GM21529 (cell line): ENCODE data around the gene KLHL29.
A peak's percentile ranks its signal among the peaks of the same experiment; 100 is the strongest.

Source experiments
- ATAC-seq: cut with Tn5 transposase; IDR thresholded peaks from one replicate; pipeline ENCODE4 v1.9.1; 2021; ENCODE audit not compliant: unreplicated experiment

KLHL29 gene

DNA sequence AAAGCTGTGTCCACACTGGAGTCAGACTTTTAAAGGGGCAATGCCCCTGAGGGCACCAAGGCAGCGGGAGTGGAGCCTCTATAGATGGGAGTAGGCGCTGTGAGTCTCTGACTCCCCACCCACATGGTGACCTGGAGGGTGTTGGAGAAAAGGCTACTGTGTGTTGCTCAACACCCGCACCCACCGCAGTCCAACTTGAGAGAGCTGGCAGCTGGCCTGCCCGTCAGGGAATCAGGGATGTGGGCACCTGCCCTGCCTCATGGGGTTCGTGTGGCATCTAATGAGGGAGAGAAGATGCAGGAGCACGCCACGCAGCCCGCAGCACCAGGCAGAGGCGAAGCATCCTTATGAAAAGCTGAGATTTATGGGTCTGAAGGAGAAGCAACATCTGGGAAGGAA is 84.2 kb downstream of the KLHL29 start:
- ATAC-seq = no peak

DNA sequence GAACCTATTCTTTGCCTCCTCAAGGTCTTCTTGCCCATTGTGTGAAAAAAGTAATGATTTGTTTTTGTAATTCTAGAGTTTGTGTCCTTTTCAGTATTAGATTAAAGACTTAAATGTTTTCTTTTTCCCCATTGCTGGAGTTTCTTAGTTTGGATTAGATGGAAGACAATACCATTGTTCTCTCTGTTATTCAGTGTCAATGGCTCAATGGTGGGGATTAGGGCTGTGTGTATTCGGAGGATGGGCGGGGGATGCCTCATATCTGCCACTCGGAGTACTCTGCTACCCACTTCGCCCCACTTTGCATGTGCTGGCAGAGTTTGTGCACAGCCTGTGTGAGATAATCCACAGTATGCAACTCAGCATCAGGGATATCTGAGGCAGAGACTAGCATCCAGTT is 90.1 kb downstream of the KLHL29 start:
- no peak for ATAC-seq

DNA sequence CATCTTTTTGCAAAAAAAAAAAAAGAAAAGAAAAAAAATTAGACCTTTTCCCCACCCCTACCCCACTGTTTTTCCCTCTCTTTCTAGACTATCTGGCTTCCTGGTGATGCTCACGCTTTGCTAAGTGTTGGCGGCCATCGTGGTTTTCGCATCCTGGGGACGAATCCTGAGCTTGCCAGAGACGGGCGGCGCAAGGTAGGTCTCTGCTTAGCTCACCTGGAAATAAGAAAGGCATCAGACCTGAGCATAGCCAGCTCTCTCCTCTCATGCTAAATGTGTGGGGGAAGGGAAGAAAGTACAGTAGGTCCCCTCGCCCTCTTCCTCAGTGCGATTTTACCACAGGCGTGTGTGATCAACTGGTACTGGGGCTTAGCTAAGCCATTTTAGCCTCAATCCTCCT is 90.5 kb downstream of the KLHL29 start:
- ATAC-seq = no peak

DNA sequence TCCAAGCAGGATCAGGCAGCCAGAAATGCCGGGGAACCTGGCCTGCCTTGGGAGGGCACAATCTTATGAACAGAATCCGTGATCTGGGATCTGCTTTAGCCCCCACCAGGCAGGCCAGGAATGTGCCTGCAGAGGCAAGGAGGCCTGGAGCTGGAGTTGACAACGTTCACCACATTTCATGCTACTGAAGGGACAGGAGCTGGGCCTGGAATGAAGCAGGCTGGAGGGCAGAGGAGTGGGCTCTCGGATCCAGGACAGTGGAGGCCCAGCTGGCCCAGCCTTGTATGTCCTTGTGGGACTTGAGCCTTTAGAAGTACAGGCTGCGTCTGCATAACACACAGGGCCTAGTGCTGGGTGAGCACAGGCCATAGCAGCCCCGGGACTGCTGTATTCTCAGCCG is 91.8 kb downstream of the KLHL29 start:
- no peak for ATAC-seq

DNA sequence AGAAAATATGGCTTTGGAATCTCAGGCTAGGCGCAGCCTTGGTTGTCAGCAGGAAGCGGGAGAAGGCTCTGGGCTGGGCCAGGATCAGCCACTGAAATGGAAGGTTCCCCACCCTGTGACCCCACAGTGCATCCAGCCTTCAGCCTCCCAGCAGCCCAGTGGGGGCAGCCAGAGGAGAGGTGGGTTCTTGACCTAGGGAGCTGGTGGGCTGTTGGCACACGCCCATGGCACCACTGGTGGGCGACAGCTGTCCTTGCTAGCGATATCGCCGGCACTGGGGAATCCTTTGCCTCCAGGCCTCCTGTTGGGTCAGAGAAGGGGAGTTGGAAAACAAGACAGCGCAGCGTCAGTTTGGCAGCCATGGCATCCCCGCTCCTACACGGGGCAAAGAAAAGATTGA is 92.4 kb downstream of the KLHL29 start:
- no peak for ATAC-seq

DNA sequence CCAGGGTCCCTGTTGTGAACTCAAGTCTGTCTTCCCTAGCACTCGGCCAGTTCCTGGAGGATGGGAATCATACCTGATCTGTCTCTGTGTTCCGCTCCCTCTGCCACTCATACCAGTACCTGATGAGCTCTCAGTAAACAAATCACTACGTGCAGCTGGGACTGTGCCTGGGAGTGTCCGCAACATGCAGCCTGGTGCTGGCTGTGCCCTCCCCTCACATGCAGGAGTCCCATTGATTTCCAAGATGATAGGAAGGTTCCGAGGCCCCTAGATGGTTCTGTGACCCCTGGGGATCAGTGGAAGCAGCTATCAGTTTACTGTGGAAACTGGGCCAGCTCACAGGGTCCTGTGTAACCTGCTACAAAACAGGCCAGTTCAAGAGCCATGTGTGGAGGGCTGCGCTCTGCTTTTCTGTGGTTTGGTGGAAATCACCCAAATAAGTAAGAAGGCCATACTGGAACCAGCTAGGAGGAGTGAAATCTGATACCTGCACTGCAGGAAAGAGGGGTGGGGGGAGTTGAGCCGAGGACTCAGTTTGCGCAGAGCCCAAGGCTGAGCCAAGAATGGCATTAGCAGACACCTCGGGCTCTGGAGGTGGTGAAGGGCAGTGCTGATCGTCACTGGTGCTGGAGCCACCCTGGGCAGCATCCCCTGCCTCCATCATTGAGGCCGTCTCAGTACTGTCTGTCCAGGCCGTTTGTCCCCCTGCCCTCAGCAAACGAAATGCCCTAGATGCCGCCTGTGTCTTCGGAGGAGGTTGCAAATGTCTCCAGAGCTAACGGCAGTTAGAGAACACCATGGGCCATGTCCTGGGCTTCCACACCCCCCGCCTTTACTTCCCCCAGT is 93.3 kb downstream of the KLHL29 start:
- ATAC-seq = no peak

DNA sequence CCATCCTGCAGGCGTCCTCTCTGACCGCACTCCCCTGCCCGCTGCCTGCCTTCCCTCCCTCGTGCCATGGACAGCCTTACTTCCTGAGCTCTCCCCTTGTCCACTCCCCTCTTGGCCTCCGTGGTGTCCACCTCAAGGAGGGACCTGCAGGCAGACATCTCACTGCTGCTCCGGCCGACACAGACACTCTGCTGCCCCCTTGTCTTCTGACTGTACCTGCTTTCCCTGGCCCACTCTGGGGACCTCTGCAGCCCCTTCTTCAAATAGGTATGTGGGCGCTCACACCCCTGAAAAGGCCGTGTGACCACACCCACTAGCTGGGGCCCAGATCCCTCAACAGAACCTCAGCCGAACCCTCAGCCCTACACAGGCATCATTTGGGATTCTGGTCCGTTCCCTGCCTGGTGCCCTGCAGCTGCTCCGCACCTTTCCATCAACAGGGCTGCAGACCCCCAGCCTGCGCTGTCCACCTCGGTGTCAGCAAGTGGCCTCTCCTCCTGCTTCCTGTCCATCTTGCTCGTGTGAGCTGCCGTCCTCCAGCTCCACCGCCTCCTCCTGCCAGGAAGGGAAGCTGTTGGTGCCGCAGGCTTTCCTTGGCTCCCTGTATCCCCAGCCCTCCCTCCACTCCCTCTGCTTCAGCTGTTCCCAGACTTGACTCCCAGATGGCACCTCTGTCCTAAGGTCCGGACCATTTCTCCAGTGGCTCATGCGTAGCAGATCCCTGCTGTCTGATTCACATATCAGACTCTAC is 94.1 kb downstream of the KLHL29 start:
- ATAC-seq = no peak

DNA sequence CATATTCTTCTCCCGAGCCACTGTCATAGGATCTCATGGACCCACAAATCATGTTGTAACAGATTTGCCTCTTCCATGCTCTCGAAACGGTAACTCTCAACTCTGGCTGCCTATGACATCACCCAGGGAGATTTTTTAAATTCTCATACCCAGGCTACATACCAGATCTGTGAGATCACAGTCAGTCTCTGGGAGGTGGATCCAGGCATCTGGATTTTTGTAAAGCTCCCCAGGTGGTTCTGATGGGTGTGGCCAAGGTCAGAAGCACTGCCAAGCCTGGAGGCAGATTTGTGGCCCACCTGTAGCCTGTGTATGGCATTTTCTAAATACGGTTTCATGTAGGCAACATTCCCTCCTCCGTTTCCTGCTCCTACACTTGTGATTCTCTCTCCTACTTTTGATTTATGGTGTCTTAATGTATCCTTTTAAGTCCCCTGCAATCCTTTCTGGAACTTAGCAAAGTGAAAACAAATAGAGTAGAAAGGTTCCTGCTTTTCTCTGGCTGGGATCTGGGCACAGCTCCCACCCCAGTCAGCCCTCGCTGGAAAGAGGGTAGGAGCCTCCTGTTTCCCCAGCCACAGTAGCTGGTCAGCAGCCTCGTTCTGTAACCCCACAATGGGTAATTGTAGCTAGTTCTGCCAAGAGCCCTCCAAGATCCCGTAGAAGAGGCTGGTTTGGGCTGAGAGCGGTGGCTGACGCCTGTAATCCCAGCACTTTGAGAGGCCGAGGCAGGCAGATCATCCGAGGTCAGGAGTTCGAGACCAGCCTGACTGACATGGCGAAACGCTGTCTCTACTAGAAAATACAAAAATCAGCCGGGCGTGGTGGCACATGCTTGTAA is 96.2 kb downstream of the KLHL29 start:
- ATAC-seq = no peak

DNA sequence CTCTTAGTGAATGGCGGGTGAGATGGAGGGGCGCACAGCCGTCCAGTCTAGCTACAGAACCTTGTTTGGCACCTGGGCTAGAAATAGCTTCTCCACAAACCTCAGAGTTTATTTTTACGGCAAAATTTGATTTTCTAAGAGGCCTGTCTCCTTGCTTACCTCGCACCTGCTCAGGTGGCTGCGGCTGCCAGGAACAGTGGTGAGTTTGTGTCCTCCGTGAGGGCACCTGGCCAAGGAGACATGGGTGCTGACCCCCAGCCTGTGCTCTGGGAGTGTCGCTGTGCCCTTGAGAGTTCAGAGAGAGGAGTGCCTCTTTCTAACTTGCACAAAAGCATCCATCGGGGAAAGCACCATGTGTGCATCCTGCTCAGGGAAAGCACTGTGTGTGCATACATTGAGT is 97.2 kb downstream of the KLHL29 start:
- no peak for ATAC-seq

DNA sequence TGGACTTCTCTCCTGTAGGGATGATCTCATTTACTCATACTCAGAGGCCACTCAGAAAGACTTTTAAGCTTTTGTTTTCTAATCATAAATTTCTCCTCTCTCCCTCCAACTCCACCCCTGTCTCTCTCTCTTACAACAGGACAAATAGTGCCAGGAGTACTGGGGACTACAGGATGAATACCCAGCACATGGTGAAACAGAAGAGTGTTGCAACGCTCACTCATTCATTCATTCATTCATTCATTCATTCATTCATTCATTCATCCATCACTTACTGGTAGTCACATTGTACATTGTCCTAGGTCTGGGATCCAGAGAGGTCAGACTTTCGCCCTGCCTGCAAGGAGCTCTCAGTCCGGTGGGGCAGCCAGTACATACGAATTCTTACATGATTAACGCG is 97.6 kb downstream of the KLHL29 start:
- no peak for ATAC-seq

DNA sequence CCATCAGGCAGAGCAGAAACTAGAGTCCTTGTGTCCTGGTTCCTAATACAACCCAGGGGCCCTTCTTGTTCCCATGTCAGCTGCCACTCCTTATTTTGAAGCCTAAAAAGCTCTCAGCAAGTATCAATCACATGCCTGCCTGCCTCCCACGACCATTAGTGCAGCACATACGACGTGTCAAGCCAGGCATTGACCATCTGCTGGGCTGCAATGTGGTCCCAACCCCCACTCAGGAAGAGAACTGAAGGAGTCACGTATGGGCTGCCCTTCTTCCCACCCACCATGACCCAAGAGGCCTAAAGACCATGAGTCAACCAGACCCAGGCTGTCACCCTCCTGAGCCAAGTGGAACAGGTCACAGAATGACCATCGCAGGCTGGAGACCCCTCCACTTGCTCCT is 98.8 kb downstream of the KLHL29 start:
- ATAC-seq = no peak

DNA sequence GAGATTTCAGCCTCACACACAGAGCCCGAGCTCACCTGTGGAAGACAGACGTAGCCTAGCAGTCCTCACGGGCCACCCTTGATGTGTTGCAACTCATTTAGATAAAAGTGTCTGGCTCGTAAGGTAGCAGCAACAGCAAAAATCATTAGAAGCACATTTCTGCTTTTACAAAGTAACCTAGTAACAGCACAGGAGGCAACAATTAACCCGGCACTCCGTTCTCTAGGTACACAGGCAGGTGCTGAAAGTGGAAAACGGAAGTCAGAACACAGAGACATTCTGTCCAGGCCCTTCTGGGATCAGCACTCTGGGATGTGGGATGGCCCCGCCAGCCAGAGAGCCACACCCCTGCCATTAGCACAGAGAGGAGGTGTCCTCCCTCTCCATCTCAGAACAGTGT is 99.3 kb downstream of the KLHL29 start:
- ATAC-seq = no peak

DNA sequence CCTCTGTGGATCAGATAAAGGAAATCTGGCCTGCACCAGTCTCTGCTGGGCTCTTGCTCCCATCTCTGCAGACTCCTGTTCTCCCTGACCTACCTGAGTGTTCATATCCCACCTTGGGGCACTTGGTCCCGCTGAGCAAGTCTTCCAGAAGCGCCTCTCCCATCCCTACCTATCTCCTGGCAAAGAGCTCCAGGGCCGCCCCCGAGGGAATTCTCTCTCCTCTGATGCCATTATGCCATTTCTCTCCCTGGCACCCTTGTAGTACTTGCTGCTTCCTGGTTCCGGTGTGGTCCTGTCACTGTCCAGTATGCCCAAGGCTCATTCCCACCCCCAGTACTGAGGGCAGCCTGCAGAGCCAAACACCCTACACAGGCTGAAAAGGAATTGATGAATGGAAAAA is 99.8 kb downstream of the KLHL29 start:
- no peak for ATAC-seq

DNA sequence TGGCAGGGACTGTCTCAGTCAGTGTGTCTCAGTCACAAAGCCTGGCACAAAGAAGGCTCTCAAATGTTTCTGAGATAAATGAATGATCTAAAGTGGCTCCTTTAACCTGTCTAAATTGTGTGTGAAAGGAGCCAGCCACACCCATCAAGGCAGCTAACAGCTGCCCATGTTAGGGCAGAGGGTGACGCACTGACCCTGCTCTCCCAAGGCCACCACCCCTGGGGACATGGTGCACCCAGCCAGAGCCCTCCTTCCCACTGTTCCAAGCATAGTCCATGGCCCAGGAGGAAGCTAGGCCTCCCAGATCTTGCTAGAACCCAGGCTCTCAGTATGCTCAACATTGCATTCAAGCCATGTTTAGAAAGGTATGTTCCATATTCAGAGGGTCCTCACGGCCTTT is 100.3 kb downstream of the KLHL29 start:
- ATAC-seq = no peak

DNA sequence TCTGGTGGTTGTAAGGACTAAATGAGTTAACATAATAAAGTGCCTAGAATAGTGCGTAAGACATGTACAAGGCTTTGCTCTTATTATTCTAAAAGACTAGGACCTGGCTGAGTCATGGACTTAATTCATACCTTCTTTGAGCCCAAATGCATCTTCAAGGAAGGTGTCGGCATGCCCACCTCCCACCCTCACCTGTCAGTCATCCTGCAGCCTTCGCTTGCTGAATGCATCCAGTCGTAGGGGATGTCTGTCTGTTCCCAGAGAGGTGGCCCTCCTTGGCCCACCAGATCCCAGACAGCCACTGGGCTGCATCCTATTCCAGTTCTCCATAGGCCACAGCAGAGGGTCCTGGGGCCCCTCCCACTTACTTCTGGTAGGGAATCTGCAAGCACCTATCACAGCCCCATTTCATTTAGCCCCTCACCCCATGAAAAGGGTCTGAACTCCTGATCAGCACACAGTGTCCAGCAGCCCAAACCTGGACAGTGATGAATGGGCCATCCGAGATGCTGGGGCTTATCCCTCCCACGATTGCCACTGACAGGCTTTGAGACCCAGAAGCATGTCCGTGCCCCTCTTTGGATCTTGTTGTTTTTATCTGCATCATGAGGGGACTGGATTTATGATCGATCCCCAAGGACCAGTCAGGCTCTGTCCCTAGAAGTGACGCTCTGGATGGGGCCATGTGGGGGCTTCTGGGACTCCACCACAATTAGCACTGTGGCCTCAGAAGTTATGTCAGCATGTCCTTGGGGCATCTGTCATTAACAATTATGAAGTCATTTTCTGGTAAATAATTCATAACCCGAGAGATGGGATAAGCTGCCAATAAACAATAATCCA is 101.1 kb downstream of the KLHL29 start:
- no peak for ATAC-seq

DNA sequence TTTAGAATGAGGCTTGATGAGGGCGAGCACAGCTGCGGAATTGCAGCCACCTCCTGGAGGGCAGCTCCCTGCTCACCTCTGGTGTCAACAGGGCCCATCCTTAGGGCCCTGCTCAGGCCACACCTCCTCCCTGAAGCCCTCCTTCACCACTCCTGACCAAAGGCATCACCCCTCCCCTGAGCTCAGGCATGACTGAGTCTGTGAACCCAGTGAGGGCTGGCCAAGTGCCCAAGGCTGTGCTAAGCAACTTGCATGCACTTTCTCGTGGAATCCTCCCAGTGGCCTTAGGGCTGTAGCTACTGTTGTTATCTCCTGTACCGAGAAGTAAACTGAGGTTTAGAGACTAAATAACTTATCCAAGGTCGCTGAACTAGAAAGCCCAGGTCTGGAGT is 101.7 kb downstream of the KLHL29 start:
- no peak for ATAC-seq

DNA sequence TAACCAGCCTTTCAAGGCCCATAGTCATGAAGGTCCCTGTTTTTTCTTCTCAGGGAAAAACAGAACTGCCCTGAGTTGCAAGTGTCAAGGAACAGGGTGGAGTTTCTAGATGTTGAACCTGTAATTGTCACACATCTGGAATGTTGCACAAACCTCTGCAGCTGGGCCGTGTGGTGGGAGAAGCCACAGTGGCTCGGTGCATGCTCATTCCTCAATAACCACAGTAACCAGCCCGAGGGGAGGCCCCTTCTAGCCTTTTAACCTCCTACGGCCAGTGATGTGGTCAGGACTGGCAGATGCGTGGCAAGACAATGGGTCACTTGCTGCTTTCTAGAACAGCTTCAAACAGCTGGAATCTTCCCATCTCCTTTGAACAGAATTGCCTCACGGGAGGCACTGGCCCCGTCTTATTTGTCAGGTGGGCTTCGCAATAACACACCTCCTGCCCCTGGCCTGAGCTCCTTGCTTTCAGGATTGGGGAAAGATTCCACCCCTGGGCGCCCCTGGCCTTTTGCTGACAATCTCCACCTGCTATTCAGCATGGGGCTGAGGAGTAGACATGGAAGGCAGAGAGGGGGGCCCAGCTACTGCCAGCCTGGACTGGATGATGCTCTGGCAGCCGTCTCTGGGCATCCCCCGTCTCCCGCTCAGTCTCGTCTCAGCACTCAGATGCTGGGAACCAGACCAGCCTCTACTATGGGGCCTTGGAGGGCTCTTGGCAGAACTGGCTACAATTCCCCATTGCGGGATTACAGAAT is 102.9 kb downstream of the KLHL29 start:
- ATAC-seq = peak; percentile 49

DNA sequence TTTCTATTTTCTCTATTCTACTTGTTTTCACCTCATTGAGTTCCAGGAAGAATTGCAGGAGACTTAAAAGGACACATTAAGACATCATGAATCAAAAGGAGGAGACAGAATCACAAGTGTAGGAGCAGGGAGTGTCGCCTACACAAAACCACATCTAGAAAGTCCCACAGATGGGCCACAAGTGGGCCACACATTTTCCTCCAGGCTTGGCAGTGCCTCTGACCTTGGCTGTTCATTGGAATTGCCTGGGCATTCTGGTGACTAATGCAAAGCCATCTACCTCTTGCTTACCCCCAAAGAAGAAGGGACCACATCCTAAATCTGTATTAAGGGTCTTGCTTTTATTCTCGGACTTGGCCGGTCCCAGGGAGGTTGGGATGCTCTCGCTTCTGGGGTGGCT is 103.6 kb downstream of the KLHL29 start:
- ATAC-seq = no peak

DNA sequence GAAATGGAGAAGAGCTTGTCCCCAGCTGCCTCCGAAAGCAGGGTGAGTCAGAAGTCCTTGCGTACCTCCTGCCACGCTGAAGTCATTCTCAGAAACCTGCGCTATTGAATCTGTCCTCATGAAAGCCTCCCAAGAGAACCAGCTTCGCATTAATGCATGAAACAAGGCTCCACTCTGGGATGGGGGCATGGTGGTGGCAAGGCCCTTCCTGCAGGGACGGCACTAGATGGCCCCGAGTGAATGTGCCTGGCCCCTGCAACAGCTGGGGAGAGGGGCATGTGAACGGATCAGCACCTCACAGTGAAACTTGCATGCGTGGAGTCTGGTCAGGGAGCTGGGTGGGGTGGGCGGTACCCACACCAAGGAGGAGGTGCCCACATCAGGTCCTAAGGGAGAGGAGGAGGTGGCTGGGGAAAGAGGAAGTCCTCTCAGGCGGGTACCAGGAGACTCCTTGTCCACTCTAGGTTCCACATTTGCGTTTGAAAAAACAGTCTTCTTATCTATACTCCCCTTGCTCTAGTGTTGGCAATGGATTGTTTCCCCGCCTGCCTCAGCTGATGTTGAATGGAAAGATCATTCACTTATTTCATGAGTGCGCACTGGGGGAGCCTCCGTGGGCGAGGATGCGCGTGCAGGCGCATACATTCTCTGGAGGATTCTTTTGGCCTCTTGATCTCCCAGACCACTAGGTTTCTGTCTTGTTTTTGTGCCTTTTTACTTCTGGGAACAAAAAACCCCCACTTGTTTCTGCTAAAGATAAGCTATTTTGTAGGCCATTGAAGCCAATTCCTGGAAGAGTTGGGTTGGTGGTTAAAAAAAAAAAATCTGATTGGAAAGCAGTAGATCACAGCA is 104.7 kb downstream of the KLHL29 start:
- ATAC-seq = no peak
